DMS 273 treated with DMSO at 0.1 percent for 48 hours (cell line): ENCODE data around the gene FAT1.
"Not testable (repeated sequence)": the region's sequence is repeated elsewhere in the genome, so short reads cannot be mapped to it uniquely, and the experiment has no call there.

Experiments
- DNase-seq: peaks from one replicate; lab custom pipeline; 2025; lab: John Stamatoyannopoulos, UW

The FAT1 gene

GRCh38 chr4:186723292-186724057 is at the start of gene FAT1:
Gene FAT1, minus strand, starts transcription at chr4:186723856. Its CDS starts 14,029 bp downstream, at chr4:186709827.
- no peak for DNase-seq

GRCh38 chr4:186772936-186773487 is 49.4 kb upstream of the FAT1 start:
- no peak for DNase-seq

GRCh38 chr4:186771624-186772023 is 48.0 kb upstream of the FAT1 start:
- DNase-seq = no peak

- DNase-seq = no peak
Observed at GRCh38 chr4:186770481-186771175, 47.0 kb upstream of the FAT1 start.

- DNase-seq = no peak
Observed at GRCh38 chr4:186767794-186768193, 44.1 kb upstream of the FAT1 start.

- DNase-seq = no peak
Observed at GRCh38 chr4:186765673-186766546, 42.3 kb upstream of the FAT1 start.

GRCh38 chr4:186765138-186765537 is 41.5 kb upstream of the FAT1 start:
- no peak for DNase-seq

GRCh38 chr4:186764457-186764856 is 40.8 kb upstream of the FAT1 start:
- DNase-seq = no peak

GRCh38 chr4:186762865-186763264 is 39.2 kb upstream of the FAT1 start:
- no peak for DNase-seq

GRCh38 chr4:186762361-186762760 is 38.7 kb upstream of the FAT1 start:
- no peak for DNase-seq

GRCh38 chr4:186761956-186762355 is 38.3 kb upstream of the FAT1 start:
- not testable (repeated sequence) for DNase-seq

GRCh38 chr4:186761393-186761792 is 37.7 kb upstream of the FAT1 start:
- DNase-seq = no peak

- DNase-seq = no peak
Observed at GRCh38 chr4:186760576-186760975, 36.9 kb upstream of the FAT1 start.

GRCh38 chr4:186759990-186760389 is 36.3 kb upstream of the FAT1 start:
- no peak for DNase-seq

GRCh38 chr4:186758929-186759682 is 35.5 kb upstream of the FAT1 start:
- no peak for DNase-seq

- peak; percentile 1 for DNase-seq
Observed at GRCh38 chr4:186757696-186758355, 34.2 kb upstream of the FAT1 start.

GRCh38 chr4:186756550-186756949 is 32.9 kb upstream of the FAT1 start:
- DNase-seq = not testable (repeated sequence)

GRCh38 chr4:186755550-186756519 is 32.2 kb upstream of the FAT1 start:
- no peak for DNase-seq

GRCh38 chr4:186754976-186755375 is 31.3 kb upstream of the FAT1 start:
- DNase-seq = no peak

GRCh38 chr4:186752325-186752724 is 28.7 kb upstream of the FAT1 start:
- DNase-seq = no peak
